Caco-2 (cell line): Measurements from ENCODE around the gene NEK9. TPM values are rescaled to one million over a fixed set of nuclear protein-coding genes. Genes with fewer than 3 reads are reported as not detected.

Experiments
- BruUV-seq: library from RNA; stranded (reverse); fragments of 400-500 nt; replicated peaks from 2 replicates; lab custom pipeline; 2021; lab: Mats Ljungman, UMichigan
- CTCF ChIA-PET: fragments of 300-600 bp; sonication (Branson Sonifier 250); formaldehyde crosslinking; loops from one replicate; lab custom pipeline; 2022; ENCODE audit warnings: antibody characterized with exemption; lab: Charles Lee
- POLR2A ChIA-PET: fragments of 300-600 bp; sonication (Branson Sonifier 250); formaldehyde crosslinking; loops from one replicate; lab custom pipeline; 2022; ENCODE audit warnings: antibody characterized with exemption; lab: Charles Lee
- DNase-seq, 2 experiments: peaks; one replicate each; pipeline versions ENCODE4 v3.0.0 to v3.0.0-alpha.2; 2020 to 2022
- H3K27me3 ChIP-seq: replicated peaks from 2 replicates; pipeline ENCODE4 v1.6.0; 2011; ENCODE audit warnings: low read length; ENCODE audit not compliant: control insufficient read depth, insufficient read depth
- H3K36me3 ChIP-seq: 2 replicates; pipeline ENCODE4 v1.5.1; 2011; ENCODE audit warnings: low read length; ENCODE audit not compliant: control insufficient read depth, insufficient read depth
- H3K4me1 ChIP-seq: fragments of 250-450 bp; sonication (Bioruptor Pico); 2 replicates; pipeline ENCODE4 v1.5.1; 2020; ENCODE audit warnings: mild to moderate bottlenecking
- H3K4me3 ChIP-seq: 2 replicates; pipeline ENCODE4 v1.5.1; 2011; ENCODE audit warnings: low read depth, mild to moderate bottlenecking, control low read depth, low read length
- H3K9me3 ChIP-seq: fragments of 250-450 bp; sonication (Bioruptor Pico); 2 replicates; pipeline ENCODE4 v1.5.1; 2020; ENCODE audit warnings: mild to moderate bottlenecking, moderate library complexity
- H3K27ac Mint-ChIP-seq: one replicate; pipeline ENCODE4 v1.8.0; 2022; ENCODE audit warnings: mixed read lengths; ENCODE audit not compliant: unreplicated experiment
- H3K27me3 Mint-ChIP-seq: one replicate; pipeline ENCODE4 v1.8.0; 2022; ENCODE audit warnings: mixed read lengths; ENCODE audit not compliant: insufficient read depth, unreplicated experiment
- H3K36me3 Mint-ChIP-seq: one replicate; pipeline ENCODE4 v1.8.0; 2022; ENCODE audit warnings: mild to moderate bottlenecking, mixed read lengths; ENCODE audit not compliant: insufficient read depth, unreplicated experiment
- H3K4me1 Mint-ChIP-seq: one replicate; pipeline ENCODE4 v1.8.0; 2022; ENCODE audit warnings: low read depth, mixed read lengths; ENCODE audit not compliant: unreplicated experiment
- H3K4me3 Mint-ChIP-seq: one replicate; pipeline ENCODE4 v1.8.0; 2022; ENCODE audit warnings: mild to moderate bottlenecking, moderate library complexity, mixed read lengths; ENCODE audit not compliant: unreplicated experiment
- H3K9me3 Mint-ChIP-seq: one replicate; pipeline ENCODE4 v1.8.0; 2022; ENCODE audit warnings: mixed read lengths; ENCODE audit not compliant: unreplicated experiment
- intact Hi-C: fragments of 100-400 bp; cut with micrococcal nuclease; formaldehyde crosslinking; loops from one replicate; pipeline ENCODE4 v1.10.0; 2022; ENCODE audit not compliant: unreplicated experiment
- total RNA-seq: library from RNA; stranded (reverse); gene quantifications from 2 replicates; pipeline ENCODE4 v1.2.3, GENCODE V29; 2022
- TF ChIP-seq, protein P1 (sequence below), 2 experiments: fragments of 200-600 bp in 1 of 2; IDR thresholded peaks; 1 replicate in 1 of 2; 2 replicates in 1 of 2; pipeline versions ENCODE4 v1.5.1 to v1.8.0; 2011 to 2022; ENCODE audit warnings: antibody characterized with exemption in 1 of 2, control low read depth in 1 of 2, inconsistent platforms in 1 of 2, low read depth in 1 of 2, low read length in 1 of 2, mild to moderate bottlenecking in 1 of 2, moderate library complexity in 1 of 2; ENCODE audit not compliant: insufficient read depth in 1 of 2, severe bottlenecking in 1 of 2, unreplicated experiment in 1 of 2

The NEK9 gene
- total RNA-seq, 1 experiment from 2014 or later: 69.2 TPM

DNA sequence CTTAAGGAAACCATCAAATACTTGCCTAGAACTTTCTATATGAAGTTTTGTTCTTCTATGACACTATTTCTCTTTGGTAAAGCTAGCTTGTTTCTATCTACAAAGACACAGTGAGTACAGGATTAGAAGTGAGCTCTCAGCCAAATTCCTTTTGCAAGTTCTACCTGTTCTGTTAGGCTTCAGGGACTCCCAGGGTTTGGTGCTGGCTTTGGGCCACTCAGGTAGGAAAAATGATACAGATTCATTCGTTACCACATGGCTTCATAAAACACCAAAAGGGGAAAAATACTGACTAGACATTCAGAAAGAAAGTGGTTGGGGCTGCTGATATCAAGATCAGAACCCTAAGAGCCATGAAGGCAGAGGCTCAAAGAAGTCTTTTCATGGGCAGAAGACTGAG lies 43.6 kb downstream of the NEK9 start:
- TF ChIP-seq, protein P1, sequence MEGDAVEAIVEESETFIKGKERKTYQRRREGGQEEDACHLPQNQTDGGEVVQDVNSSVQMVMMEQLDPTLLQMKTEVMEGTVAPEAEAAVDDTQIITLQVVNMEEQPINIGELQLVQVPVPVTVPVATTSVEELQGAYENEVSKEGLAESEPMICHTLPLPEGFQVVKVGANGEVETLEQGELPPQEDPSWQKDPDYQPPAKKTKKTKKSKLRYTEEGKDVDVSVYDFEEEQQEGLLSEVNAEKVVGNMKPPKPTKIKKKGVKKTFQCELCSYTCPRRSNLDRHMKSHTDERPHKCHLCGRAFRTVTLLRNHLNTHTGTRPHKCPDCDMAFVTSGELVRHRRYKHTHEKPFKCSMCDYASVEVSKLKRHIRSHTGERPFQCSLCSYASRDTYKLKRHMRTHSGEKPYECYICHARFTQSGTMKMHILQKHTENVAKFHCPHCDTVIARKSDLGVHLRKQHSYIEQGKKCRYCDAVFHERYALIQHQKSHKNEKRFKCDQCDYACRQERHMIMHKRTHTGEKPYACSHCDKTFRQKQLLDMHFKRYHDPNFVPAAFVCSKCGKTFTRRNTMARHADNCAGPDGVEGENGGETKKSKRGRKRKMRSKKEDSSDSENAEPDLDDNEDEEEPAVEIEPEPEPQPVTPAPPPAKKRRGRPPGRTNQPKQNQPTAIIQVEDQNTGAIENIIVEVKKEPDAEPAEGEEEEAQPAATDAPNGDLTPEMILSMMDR (IDR thresholded peaks at IDR 0.05; ENCODE audit: insufficient read depth in 1 of 2, low read depth in 1 of 2, low read length in 1 of 2, severe bottlenecking in 1 of 2, unreplicated experiment in 1 of 2): no peak
- Histone ChIP-seq H3K36me3 (peaks cover 4% of the 10 kb centered on the region), H3K4me3 (no peak overlapping the region), H3K9me3 (no peaks in the 10 kb centered on the region), H3K27me3 (no peaks in the 10 kb centered on the region), H3K4me1 (no peaks in the 10 kb centered on the region)
- ChIA-PET CTCF (interaction anchor here (0.9 to 1.2 kb wide), 2 partner anchors 14 to 222 kb away, joined by 3 to 4 read pairs; partner anchors contain the start of gene ZC2HC1C), POLR2A (no interaction called here)
- Mint-ChIP-seq H3K27ac (no peak overlapping the region), H3K36me3 (peaks cover 33% of the 10 kb centered on the region), H3K4me3 (no peak overlapping the region), H3K9me3 (no peaks in the 10 kb centered on the region), H3K27me3 (no peaks in the 10 kb centered on the region), H3K4me1 (no peaks in the 10 kb centered on the region)
- DNase-seq: no peak
- no TSS peak for BruUV-seq
- intact Hi-C loops: no loop called here

DNA sequence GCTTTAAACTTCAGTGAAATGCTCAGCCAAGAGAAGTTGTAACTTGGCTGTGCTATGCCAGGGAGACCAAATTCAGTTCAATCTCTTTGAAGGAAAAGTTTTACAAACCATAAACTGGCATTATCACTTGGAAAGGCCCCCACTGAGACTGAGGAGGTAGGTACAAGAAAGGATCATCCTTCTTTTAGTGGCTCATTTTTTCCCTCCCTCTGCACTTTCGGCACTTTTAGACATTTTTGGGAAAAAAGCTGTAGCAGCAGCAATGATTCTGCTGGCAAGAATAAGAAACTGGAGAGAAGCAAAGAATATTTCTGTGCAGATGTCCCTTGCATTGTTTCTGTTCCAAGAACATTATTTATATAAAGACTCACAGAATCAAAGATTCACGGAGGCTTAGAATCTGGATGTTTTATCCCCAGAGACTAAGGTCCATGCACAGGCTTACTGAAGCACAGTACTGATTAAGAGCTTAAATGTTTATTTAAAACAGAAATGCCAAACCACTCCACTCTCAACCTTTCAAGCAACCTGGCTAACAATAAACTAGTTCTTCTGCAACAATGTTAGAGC lies 45.1 kb downstream of the NEK9 start:
- intact Hi-C loops: no loop called here
- Mint-ChIP-seq H3K27ac (no peak overlapping the region), H3K4me3 (no peak overlapping the region), H3K9me3 (no peaks in the 10 kb centered on the region), H3K27me3 (no peaks in the 10 kb centered on the region), H3K4me1 (no peaks in the 10 kb centered on the region), H3K36me3 (peaks cover 18% of the 10 kb centered on the region)
- H3K27me3 ChIP-seq: no peaks in the 10 kb centered on the region
- H3K4me1 ChIP-seq: no peaks in the 10 kb centered on the region
- H3K9me3 ChIP-seq: no peaks in the 10 kb centered on the region
- POLR2A ChIA-PET: interaction anchor here (0.6 kb wide), 1 partner anchor 59 kb away, joined by 3 read pairs; no protein-coding TSS in a partner anchor
- no peaks in the 10 kb centered on the region; the same call in 1 of the 2 replicates for H3K36me3 ChIP-seq
- no peak for DNase-seq
- TF ChIP-seq, protein P1 (IDR thresholded peaks at IDR 0.05; ENCODE audit: insufficient read depth in 1 of 2, low read depth in 1 of 2, low read length in 1 of 2, severe bottlenecking in 1 of 2, unreplicated experiment in 1 of 2): no peak
- no TSS peak for BruUV-seq
- H3K4me3 ChIP-seq: no peak overlapping the region
- CTCF ChIA-PET: no interaction called here

DNA sequence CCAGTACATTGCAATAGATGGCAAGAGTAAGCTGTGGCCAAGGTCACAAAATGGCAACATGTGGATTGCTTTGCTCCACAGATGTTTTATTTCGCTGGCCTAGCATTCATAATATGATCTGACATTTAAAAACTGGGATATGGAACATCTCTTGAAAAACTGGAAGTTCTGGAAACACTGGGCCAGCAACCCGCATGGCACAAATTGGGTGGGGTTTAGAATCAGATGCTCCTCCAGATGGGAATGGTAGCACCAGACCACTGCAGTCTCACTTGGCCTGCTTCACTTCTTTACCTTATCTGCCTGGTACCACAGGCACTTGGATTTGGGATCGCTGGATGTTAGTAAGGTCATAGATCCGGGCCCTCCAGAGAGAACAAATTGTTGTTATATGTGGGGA lies 47.3 kb downstream of the NEK9 start:
- Mint-ChIP-seq H3K4me3 (no peak overlapping the region), H3K36me3 (peaks cover 5% of the 10 kb centered on the region), H3K27me3 (no peaks in the 10 kb centered on the region), H3K9me3 (no peaks in the 10 kb centered on the region), H3K27ac (no peak overlapping the region), H3K4me1 (no peaks in the 10 kb centered on the region)
- H3K27me3 ChIP-seq: no peaks in the 10 kb centered on the region
- H3K4me3 ChIP-seq: no peak overlapping the region
- no peak for DNase-seq
- ChIA-PET CTCF (interaction anchor here (0.6 to 0.7 kb wide), 2 partner anchors 9 to 37 kb away, joined by 4 to 6 read pairs; no protein-coding TSS in a partner anchor), POLR2A (interaction anchor here (0.6 kb wide), 1 partner anchor 12 kb away, joined by 13 read pairs; no protein-coding TSS in a partner anchor)
- BruUV-seq: no TSS peak
- no peaks in the 10 kb centered on the region; the same call in 1 of the 2 replicates for H3K36me3 ChIP-seq
- TF ChIP-seq, protein P1 (IDR thresholded peaks at IDR 0.05; ENCODE audit: insufficient read depth in 1 of 2, low read depth in 1 of 2, low read length in 1 of 2, severe bottlenecking in 1 of 2, unreplicated experiment in 1 of 2): no peak
- intact Hi-C loops: no loop called here
- H3K4me1 ChIP-seq: no peaks in the 10 kb centered on the region
- no peaks in the 10 kb centered on the region for H3K9me3 ChIP-seq
